ENCODE data around the gene IQSEC3. TPM values are rescaled to one million over a fixed set of nuclear protein-coding genes. Genes with fewer than 3 reads are reported as not detected.
"Not testable (repeated sequence)": the region's sequence is repeated elsewhere in the genome, so short reads cannot be mapped to it uniquely, and the experiment has no call there.

The IQSEC3 gene
- total RNA-seq, 1 experiment from 2014 or later, result not detected

DNA sequence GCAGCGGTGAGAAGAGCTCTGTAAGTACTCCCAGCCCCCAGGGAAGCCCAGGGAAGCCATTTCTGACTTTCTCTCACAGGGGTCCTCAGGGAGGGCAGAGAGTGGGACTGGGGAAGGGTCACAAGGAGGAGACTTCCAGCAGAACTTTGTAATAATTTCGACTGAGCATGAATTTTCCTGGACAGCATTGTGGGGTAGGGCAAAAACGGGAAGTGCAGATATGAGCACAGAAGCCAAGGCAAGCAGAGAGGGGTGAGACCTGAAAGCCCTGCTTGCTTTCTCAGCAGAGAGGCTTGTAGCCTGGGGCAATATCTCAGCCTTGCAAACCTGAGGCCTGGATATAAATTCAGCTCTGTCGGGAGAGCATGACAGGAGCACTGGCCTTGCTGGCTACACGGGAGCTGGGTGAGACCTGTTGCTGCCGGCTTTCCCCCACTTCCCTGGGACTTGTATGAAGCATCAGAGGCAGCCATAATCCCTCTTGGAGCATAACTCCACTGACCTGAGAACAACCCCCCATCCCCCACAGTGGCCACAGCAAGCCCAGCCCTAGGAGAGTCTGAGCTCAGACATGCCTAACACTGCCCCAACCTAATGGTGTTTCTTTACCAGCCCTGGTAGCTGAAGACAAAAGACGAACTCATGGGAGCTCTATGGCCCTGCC is 9.8 kb upstream of the IQSEC3 start:
- Histone ChIP-seq H3K27me3 (ENCODE audit: control insufficient read depth, insufficient read depth, low read length) (peaks cover 48% of the 10 kb centered on the region), H3K27ac (ENCODE audit: low read length) (no peak overlapping the region), H3K4me3 (ENCODE audit: low read depth in 2 of 2, low read length in 2 of 2) (no peak overlapping the region), H3K4me1 (ENCODE audit: control insufficient read depth, insufficient read depth, low read length) (no peaks in the 10 kb centered on the region), H3K9me3 (ENCODE audit: control insufficient read depth, insufficient read depth, low read depth, low read length) (no peaks in the 10 kb centered on the region), H3K36me3 (ENCODE audit: control insufficient read depth, insufficient read depth, low read length) (no peaks in the 10 kb centered on the region)
- in situ Hi-C loops (cut with HindIII; ENCODE audit: low pct_unique_long_range_greater_than_20kb, low sequenced_read_pairs) (no loop called here), intact Hi-C loops (cut with micrococcal nuclease; ENCODE audit: unreplicated experiment) (no loop called here)
- TF ChIP-seq POLR2AphosphoS5 (IDR thresholded peaks at IDR 0.05; ENCODE audit: low read depth, low read length) (no peak), SIN3A (IDR thresholded peaks at IDR 0.05; ENCODE audit: borderline replicate concordance, insufficient read depth, low read depth, low read length) (no peak), TCF7L2 (IDR thresholded peaks at IDR 0.05; ENCODE audit: low read depth, low read length) (no peak)
- TF ChIP-seq, protein P1, sequence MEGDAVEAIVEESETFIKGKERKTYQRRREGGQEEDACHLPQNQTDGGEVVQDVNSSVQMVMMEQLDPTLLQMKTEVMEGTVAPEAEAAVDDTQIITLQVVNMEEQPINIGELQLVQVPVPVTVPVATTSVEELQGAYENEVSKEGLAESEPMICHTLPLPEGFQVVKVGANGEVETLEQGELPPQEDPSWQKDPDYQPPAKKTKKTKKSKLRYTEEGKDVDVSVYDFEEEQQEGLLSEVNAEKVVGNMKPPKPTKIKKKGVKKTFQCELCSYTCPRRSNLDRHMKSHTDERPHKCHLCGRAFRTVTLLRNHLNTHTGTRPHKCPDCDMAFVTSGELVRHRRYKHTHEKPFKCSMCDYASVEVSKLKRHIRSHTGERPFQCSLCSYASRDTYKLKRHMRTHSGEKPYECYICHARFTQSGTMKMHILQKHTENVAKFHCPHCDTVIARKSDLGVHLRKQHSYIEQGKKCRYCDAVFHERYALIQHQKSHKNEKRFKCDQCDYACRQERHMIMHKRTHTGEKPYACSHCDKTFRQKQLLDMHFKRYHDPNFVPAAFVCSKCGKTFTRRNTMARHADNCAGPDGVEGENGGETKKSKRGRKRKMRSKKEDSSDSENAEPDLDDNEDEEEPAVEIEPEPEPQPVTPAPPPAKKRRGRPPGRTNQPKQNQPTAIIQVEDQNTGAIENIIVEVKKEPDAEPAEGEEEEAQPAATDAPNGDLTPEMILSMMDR (IDR thresholded peaks at IDR 0.05), result no peak
- ATAC-seq (no peak; the same call in 1 of the 2 replicates), DNase-seq (ENCODE audit: low read depth, low spot score) (no peak)
- BruUV-seq (replicated peaks), result no TSS peak
- ChIA-PET CTCF (no interaction called here), POLR2A (no interaction called here)

DNA sequence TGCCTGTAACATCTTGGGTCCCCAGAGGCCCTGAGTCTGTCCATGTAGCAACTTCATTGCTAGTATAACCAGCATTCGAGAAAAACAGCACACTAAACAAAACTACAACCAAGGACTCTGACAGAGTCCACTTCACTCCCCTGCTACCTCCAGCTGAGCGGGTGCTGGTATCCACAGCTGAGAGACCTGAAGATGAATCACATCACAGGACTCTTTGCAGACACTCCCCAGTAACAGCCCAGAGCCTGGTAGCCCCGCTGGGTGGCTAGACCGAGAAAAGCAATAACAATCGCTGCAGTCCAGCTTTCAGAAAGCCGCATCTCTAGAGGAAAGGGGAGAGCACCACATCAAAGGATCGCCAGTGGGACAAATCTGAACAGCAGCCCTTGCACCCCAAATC is 9.0 kb upstream of the IQSEC3 start:
- ChIA-PET POLR2A (no interaction called here), CTCF (no interaction called here)
- DNase-seq (ENCODE audit: low read depth, low spot score) (no peak), ATAC-seq (no peak)
- Histone ChIP-seq H3K27me3 (ENCODE audit: control insufficient read depth, insufficient read depth, low read length) (peaks cover 48% of the 10 kb centered on the region), H3K9me3 (ENCODE audit: control insufficient read depth, insufficient read depth, low read depth, low read length) (no peaks in the 10 kb centered on the region), H3K4me3 (ENCODE audit: low read depth in 2 of 2, low read length in 2 of 2) (no peak overlapping the region), H3K27ac (ENCODE audit: low read length) (no peak overlapping the region), H3K36me3 (ENCODE audit: control insufficient read depth, insufficient read depth, low read length) (no peaks in the 10 kb centered on the region), H3K4me1 (ENCODE audit: control insufficient read depth, insufficient read depth, low read length) (no peaks in the 10 kb centered on the region)
- BruUV-seq (replicated peaks), result no TSS peak
- in situ Hi-C loops (cut with HindIII; ENCODE audit: low pct_unique_long_range_greater_than_20kb, low sequenced_read_pairs) (no loop called here), intact Hi-C loops (cut with micrococcal nuclease; ENCODE audit: unreplicated experiment) (no loop called here)
- 0 out of 2 replicates have a peak, but pooled peaks have one; percentile 36 for TF ChIP-seq TCF7L2 (IDR thresholded peaks at IDR 0.05; ENCODE audit: low read depth, low read length)
- TF ChIP-seq POLR2AphosphoS5 (IDR thresholded peaks at IDR 0.05; ENCODE audit: low read depth, low read length), result no peak

DNA sequence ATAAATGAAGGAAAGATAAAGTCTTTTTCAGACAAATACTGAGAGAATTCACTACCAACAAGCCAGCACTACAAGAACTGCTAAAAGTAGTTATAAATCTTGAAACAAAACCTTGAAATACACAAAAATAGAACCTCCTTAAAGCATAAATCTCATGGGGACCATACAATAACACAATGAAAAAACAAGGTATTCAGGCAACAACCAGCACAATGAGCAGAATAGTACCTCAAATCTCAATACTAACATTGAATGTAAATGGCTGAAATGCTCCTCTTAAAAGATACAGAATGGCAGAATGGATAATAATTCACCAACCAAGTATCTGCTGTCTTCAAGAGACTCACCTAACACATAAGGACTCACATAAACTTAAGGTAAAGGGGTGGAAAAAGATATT is 7.7 kb upstream of the IQSEC3 start:
- no peaks in the 10 kb centered on the region for H3K4me1 ChIP-seq (ENCODE audit: control insufficient read depth, insufficient read depth, low read length)
- TF ChIP-seq POLR2AphosphoS5 (IDR thresholded peaks at IDR 0.05; ENCODE audit: low read depth, low read length) (no peak), SIN3A (IDR thresholded peaks at IDR 0.05; ENCODE audit: borderline replicate concordance, insufficient read depth, low read depth, low read length) (no peak), TCF7L2 (IDR thresholded peaks at IDR 0.05; ENCODE audit: low read depth, low read length) (no peak)
- TF ChIP-seq, protein P1 (IDR thresholded peaks at IDR 0.05), result no peak
- TF ChIP-seq, protein P2, sequence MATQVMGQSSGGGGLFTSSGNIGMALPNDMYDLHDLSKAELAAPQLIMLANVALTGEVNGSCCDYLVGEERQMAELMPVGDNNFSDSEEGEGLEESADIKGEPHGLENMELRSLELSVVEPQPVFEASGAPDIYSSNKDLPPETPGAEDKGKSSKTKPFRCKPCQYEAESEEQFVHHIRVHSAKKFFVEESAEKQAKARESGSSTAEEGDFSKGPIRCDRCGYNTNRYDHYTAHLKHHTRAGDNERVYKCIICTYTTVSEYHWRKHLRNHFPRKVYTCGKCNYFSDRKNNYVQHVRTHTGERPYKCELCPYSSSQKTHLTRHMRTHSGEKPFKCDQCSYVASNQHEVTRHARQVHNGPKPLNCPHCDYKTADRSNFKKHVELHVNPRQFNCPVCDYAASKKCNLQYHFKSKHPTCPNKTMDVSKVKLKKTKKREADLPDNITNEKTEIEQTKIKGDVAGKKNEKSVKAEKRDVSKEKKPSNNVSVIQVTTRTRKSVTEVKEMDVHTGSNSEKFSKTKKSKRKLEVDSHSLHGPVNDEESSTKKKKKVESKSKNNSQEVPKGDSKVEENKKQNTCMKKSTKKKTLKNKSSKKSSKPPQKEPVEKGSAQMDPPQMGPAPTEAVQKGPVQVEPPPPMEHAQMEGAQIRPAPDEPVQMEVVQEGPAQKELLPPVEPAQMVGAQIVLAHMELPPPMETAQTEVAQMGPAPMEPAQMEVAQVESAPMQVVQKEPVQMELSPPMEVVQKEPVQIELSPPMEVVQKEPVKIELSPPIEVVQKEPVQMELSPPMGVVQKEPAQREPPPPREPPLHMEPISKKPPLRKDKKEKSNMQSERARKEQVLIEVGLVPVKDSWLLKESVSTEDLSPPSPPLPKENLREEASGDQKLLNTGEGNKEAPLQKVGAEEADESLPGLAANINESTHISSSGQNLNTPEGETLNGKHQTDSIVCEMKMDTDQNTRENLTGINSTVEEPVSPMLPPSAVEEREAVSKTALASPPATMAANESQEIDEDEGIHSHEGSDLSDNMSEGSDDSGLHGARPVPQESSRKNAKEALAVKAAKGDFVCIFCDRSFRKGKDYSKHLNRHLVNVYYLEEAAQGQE (IDR thresholded peaks at IDR 0.05; ENCODE audit: insufficient read depth in 1 of 2, low read depth in 2 of 2, low read length in 1 of 2), result no peak
- H3K36me3 ChIP-seq (ENCODE audit: control insufficient read depth, insufficient read depth, low read length), result no peaks in the 10 kb centered on the region
- peaks cover 41% of the 10 kb centered on the region for H3K27me3 ChIP-seq (ENCODE audit: control insufficient read depth, insufficient read depth, low read length)
- no peak overlapping the region for H3K27ac ChIP-seq (ENCODE audit: low read length)
- CTCF ChIA-PET, result no interaction called here
- H3K9me3 ChIP-seq (ENCODE audit: control insufficient read depth, insufficient read depth, low read depth, low read length), result no peaks in the 10 kb centered on the region
- ATAC-seq (no peak), DNase-seq (ENCODE audit: low read depth, low spot score) (no peak)
- POLR2A ChIA-PET, result no interaction called here
- BruUV-seq (replicated peaks), result no TSS peak
- intact Hi-C loops (cut with micrococcal nuclease; ENCODE audit: unreplicated experiment), result no loop called here
- in situ Hi-C loops (cut with HindIII; ENCODE audit: low pct_unique_long_range_greater_than_20kb, low sequenced_read_pairs), result no loop called here
- H3K4me3 ChIP-seq (ENCODE audit: low read depth in 2 of 2, low read length in 2 of 2), result no peak overlapping the region

DNA sequence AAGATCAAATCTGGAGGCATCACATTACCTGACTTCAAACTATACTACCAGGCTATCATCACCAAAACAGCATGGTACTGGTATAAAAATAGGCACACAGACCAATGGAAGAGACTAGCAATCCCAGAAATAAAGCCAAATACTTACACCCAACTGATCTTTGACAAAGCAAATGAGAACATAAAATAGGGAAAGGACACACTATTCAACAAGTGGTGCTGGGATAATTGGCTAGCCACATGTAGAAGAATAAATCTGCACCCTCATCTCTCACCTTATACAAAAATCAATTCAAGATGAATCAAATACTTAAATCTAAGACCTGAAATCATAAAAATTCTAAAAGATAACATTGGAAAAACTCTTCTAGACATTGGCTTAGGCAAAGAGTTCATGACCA is 4.7 kb upstream of the IQSEC3 start:
- BruUV-seq (replicated peaks); in situ Hi-C loops (cut with HindIII; ENCODE audit: low pct_unique_long_range_greater_than_20kb, low sequenced_read_pairs); intact Hi-C loops (cut with micrococcal nuclease; ENCODE audit: unreplicated experiment); H3K36me3 ChIP-seq (ENCODE audit: control insufficient read depth, insufficient read depth, low read length); DNase-seq (ENCODE audit: low read depth, low spot score); H3K4me1 ChIP-seq (ENCODE audit: control insufficient read depth, insufficient read depth, low read length); ATAC-seq; CTCF ChIA-PET; H3K9me3 ChIP-seq (ENCODE audit: control insufficient read depth, insufficient read depth, low read depth, low read length); H3K27ac ChIP-seq (ENCODE audit: low read length); POLR2A ChIA-PET; H3K4me3 ChIP-seq (ENCODE audit: low read depth in 2 of 2, low read length in 2 of 2): not testable (repeated sequence)
- peaks cover 24% of the 10 kb centered on the region for H3K27me3 ChIP-seq (ENCODE audit: control insufficient read depth, insufficient read depth, low read length)
